Measurements from ENCODE around the gene RAPGEF5. TPM values are rescaled to one million over a fixed set of nuclear protein-coding genes. Genes with fewer than 3 reads are reported as not detected.

RAPGEF5 gene
- polyA plus RNA-seq, 1 of the 3 experiments (the other 2 are of a cell fraction): 1.2 TPM

GRCh38 chr7:22201186-22201880 lies 155.6 kb downstream of the RAPGEF5 start:
- ChIA-PET CTCF (interaction anchor here (0.9 to 1.7 kb wide), 6 partner anchors 9 to 91 kb away, joined by 3 to 8 read pairs (median 4); no protein-coding TSS in a partner anchor), POLR2A (no interaction called here)
- H4K20me1 ChIP-seq (ENCODE audit: insufficient read depth): no peaks in the 10 kb centered on the region
- H3K4me3 ChIP-seq (ENCODE audit: low read depth in 2 of 2, low read length in 1 of 2): no peak overlapping the region
- WGBS (ENCODE audit: low lambda C conversion rate): 83% methylated on average over 4 of the region's 4 CpGs
- H3K9me2 ChIP-seq: no peaks in the 10 kb centered on the region
- H3F3A ChIP-seq (replicated peaks; ENCODE audit: insufficient read depth): no peaks in the 10 kb centered on the region
- H3K4me1 ChIP-seq (ENCODE audit: control insufficient read depth in 1 of 2, insufficient read depth in 2 of 2, low read depth in 1 of 2, low read length in 1 of 2): peaks cover 0 to 6% of the 10 kb centered on the region in 2 experiments; a peak in 2 of 4 replicates
- TF ChIP-seq RXRA (IDR thresholded peaks at IDR 0.05; ENCODE audit: borderline replicate concordance, low read depth): no peak
- no peak for TF ChIP-seq FOXM1 (IDR thresholded peaks at IDR 0.05; ENCODE audit: low read depth)
- TF ChIP-seq, protein P1, sequence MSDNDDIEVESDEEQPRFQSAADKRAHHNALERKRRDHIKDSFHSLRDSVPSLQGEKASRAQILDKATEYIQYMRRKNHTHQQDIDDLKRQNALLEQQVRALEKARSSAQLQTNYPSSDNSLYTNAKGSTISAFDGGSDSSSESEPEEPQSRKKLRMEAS (IDR thresholded peaks at IDR 0.05; ENCODE audit: low read depth): no peak
- TF ChIP-seq TAF1 (IDR thresholded peaks at IDR 0.05; ENCODE audit: borderline replicate concordance, low read depth, low read length): no peak
- no peak for TF ChIP-seq GABPA (IDR thresholded peaks at IDR 0.05; ENCODE audit: low read depth)
- no peak for TF ChIP-seq ELF1 (IDR thresholded peaks at IDR 0.05)
- TF ChIP-seq FOXJ3 (CRISPR knock-in tag; IDR thresholded peaks at IDR 0.05): no peak
- TF ChIP-seq USF2 (IDR thresholded peaks at IDR 0.05; ENCODE audit: borderline replicate concordance, low read depth, low read length): no peak
- no peak for TF ChIP-seq RCOR1 (IDR thresholded peaks at IDR 0.05; ENCODE audit: low read length)
- no peak for TF ChIP-seq FOSL2 (IDR thresholded peaks at IDR 0.05; ENCODE audit: borderline replicate concordance, low read depth)
- TF ChIP-seq SMC3 (IDR thresholded peaks at IDR 0.05; ENCODE audit: low read depth, low read length): no peak
- no peak for TF ChIP-seq CHD2 (IDR thresholded peaks at IDR 0.05; ENCODE audit: low read length, partially characterized antibody)
- no peak overlapping the region for H3K27ac ChIP-seq (ENCODE audit: low read depth in 2 of 2, low read length in 1 of 2)
- H3K79me2 ChIP-seq (ENCODE audit: insufficient read depth): no peaks in the 10 kb centered on the region
- H3K9me3 ChIP-seq: no peaks in the 10 kb centered on the region
- no peak overlapping the region for H3K4me2 ChIP-seq
- H3K36me3 ChIP-seq (replicated peaks in 1 of 2; ENCODE audit: control insufficient read depth in 1 of 2, insufficient read depth in 2 of 2, low read length in 1 of 2): no peaks in the 10 kb centered on the region
- no peaks in the 10 kb centered on the region for H3K27me3 ChIP-seq (ENCODE audit: insufficient read depth)
- DNase-seq: no peak
- H3K9ac ChIP-seq: no peak overlapping the region
- H2AFZ ChIP-seq (ENCODE audit: low read depth): no peak overlapping the region

GRCh38 chr7:22200777-22201176 lies 156.2 kb downstream of the RAPGEF5 start:
- Histone ChIP-seq H3K4me3 (ENCODE audit: low read depth in 2 of 2, low read length in 1 of 2) (no peak overlapping the region), H3K4me1 (ENCODE audit: control insufficient read depth in 1 of 2, insufficient read depth in 2 of 2, low read depth in 1 of 2, low read length in 1 of 2) (peaks cover 0 to 6% of the 10 kb centered on the region in 2 experiments; a peak in 2 of 4 replicates), H3K9me2 (no peaks in the 10 kb centered on the region), H3K36me3 (replicated peaks in 1 of 2; ENCODE audit: control insufficient read depth in 1 of 2, insufficient read depth in 2 of 2, low read length in 1 of 2) (no peaks in the 10 kb centered on the region), H3K9me3 (no peaks in the 10 kb centered on the region), H3F3A (replicated peaks; ENCODE audit: insufficient read depth) (no peaks in the 10 kb centered on the region), H3K27ac (ENCODE audit: low read depth in 2 of 2, low read length in 1 of 2) (no peak overlapping the region), H4K20me1 (ENCODE audit: insufficient read depth) (no peaks in the 10 kb centered on the region), H3K27me3 (ENCODE audit: insufficient read depth) (no peaks in the 10 kb centered on the region), H3K9ac (no peak overlapping the region), H3K4me2 (no peak overlapping the region), H2AFZ (ENCODE audit: low read depth) (no peak overlapping the region), H3K79me2 (ENCODE audit: insufficient read depth) (no peaks in the 10 kb centered on the region)
- POLR2A ChIA-PET: no interaction called here
- DNase-seq: no peak
- CTCF ChIA-PET: interaction anchor here (1.1 to 1.7 kb wide), 3 partner anchors 12 to 91 kb away, joined by 3 to 6 read pairs (median 5); no protein-coding TSS in a partner anchor
- no peak for TF ChIP-seq RXRA (IDR thresholded peaks at IDR 0.05; ENCODE audit: borderline replicate concordance, low read depth)
- TF ChIP-seq JUND (IDR thresholded peaks at IDR 0.05): no peak
- no peak for TF ChIP-seq EZH2phosphoT487 (IDR thresholded peaks at IDR 0.05; ENCODE audit: borderline replicate concordance, low read depth)
- TF ChIP-seq NRF1 (IDR thresholded peaks at IDR 0.05; ENCODE audit: low read depth, low read length): no peak
- TF ChIP-seq YY1 (IDR thresholded peaks at IDR 0.05; ENCODE audit: low read depth): no peak
- TF ChIP-seq TEAD4 (IDR thresholded peaks at IDR 0.05; ENCODE audit: borderline replicate concordance, insufficient read depth): no peak
- TF ChIP-seq RCOR1 (IDR thresholded peaks at IDR 0.05; ENCODE audit: low read length): no peak
- TF ChIP-seq SMC3 (IDR thresholded peaks at IDR 0.05; ENCODE audit: low read depth, low read length): no peak
- no peak for TF ChIP-seq RAD21 (IDR thresholded peaks at IDR 0.05; ENCODE audit: low read length)
- no peak for TF ChIP-seq CTCF (IDR thresholded peaks at IDR 0.05)
- no peak for TF ChIP-seq POLR2AphosphoS5 (IDR thresholded peaks at IDR 0.05; ENCODE audit: low read depth, low read length)
- no peak for TF ChIP-seq FOXJ3 (CRISPR knock-in tag; IDR thresholded peaks at IDR 0.05)
- TF ChIP-seq IRF3 (IDR thresholded peaks at IDR 0.05; ENCODE audit: low read depth, low read length): no peak
- TF ChIP-seq EP300 (IDR thresholded peaks at IDR 0.05; ENCODE audit: borderline replicate concordance in 1 of 2, low read depth in 1 of 2, low read length in 1 of 2): no peak
